ENCODE measurements around the gene PDGFRB. TPM values are rescaled to one million over a fixed set of nuclear protein-coding genes. Genes with fewer than 3 reads are reported as not detected.

The PDGFRB gene
- total RNA-seq, 2 experiments from 2014 or later: 53.3 to 68.9 TPM

DNA sequence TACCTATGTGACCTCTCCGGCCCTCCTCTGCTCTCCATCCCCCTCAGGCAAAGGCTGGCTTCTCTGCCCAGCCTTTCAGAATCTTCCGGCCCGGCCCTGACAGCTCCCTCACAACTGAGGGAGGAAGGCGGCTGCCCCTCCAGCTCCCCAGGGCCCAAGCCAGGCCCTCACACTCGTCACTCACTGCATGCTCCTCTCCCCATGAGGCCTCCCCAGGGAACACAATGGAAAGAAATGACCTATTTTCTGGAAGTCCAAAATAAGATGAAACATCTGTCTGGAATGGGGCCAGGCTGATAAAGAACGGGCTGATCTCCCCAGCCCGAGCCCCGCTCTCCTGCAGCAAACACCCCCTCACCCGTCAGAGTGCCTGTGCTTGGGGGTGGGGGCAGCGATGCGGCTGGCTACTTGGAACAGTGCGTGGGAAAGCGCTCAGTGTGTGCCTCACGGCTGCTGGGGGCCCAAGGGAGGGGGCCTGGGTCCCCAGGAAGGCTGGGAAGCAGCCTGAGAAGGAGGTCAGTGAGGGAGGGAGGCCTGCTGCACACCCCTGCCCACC is 11.3 kb downstream of the PDGFRB start:
- DNase-seq (no peak), ATAC-seq (no peak)
- Mint-ChIP-seq H3K27me3 (no peaks in the 10 kb centered on the region), H3K4me1 (peaks cover 58% of the 10 kb centered on the region), H3K36me3 (peaks cover 22% of the 10 kb centered on the region), H3K4me3 (no peak overlapping the region), H3K27ac (no peak overlapping the region), H3K9me3 (ENCODE audit: low read depth) (no peaks in the 10 kb centered on the region)
- CTCF ChIA-PET: interaction anchor here (1.3 to 2.0 kb wide), 3 partner anchors 10 to 15 kb away, joined by 5 to 6 read pairs (median 6); partner anchors contain the start of gene PDGFRB

DNA sequence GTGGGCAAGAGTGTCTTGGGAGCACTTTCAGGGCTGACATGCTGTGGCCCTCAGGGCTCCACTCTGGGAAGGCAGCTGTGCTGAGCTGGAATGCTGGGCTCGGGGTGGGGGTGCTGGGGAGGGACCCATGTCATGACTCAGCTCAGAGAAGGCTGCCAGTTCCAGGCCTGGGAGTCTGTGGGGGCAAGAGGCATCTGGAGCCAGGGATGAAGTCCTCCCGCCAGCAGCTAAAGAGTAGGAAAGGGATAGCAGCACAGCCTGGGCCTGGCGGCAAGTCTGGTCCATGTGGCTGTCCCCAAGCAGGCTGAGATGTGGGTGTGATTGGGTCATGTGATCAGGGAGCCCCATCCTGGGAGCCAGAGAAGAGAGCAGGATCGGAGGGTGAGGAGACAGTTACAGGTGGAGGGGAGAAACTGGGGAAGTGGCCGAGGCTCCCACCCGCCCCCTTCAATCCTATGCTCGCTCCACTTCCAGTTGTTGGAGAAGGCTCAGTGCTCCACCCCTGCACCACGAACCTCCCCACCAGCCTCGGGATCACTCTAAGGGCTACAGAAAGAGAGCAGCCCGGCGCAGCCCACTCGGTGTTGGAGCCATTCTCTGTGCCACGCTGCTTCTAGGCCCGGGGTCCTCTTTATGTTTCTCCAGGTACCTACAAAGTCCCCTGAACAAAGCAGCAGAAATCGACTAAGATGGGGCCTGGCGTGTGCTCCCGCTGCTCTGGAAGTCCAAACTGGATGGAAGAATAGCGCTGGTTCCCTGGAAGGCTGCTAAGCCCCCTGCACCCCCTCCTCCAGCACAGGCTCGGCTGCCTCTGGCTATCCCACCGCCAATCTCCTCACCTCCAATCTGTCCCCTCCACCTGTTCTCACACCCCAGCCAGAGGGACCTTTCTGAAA is 12.0 kb downstream of the PDGFRB start:
- CTCF ChIA-PET: interaction anchor here (1.1 to 2.0 kb wide), 2 partner anchors 11 to 75 kb away, joined by 3 to 4 read pairs; no protein-coding TSS in a partner anchor
- peaks cover 17% of the 10 kb centered on the region for H3K36me3 Mint-ChIP-seq
- ATAC-seq (no peak), DNase-seq (no peak)
- peaks cover 50% of the 10 kb centered on the region for H3K4me1 Mint-ChIP-seq
- no peaks in the 10 kb centered on the region for H3K27me3 Mint-ChIP-seq
- no peak overlapping the region for H3K4me3 Mint-ChIP-seq
- peak overlapping the region; percentile 12 for H3K27ac Mint-ChIP-seq
- H3K9me3 Mint-ChIP-seq (ENCODE audit: low read depth): no peaks in the 10 kb centered on the region

DNA sequence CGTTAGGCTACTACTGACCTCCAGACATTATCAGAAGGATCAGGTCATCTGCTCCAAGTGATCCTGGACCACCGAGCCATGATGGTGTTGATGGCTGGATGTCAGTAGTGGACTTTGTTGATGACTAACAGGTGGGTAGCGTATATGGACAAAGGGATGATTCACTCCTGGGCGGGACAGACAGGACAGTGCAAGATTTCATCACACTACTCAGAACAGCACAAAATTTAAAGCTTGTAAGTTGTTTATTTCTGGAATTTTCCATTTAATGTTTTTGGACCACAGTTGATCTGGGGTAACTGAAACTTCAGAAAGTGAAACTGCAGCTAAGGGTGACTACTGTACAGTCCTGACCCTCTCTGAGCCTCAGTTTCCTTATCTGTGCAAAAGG is 12.7 kb downstream of the PDGFRB start:
- no peak for DNase-seq
- Mint-ChIP-seq H3K27ac (peak overlapping the region; percentile 12), H3K27me3 (no peaks in the 10 kb centered on the region), H3K4me3 (no peak overlapping the region), H3K4me1 (peaks cover 45% of the 10 kb centered on the region), H3K9me3 (ENCODE audit: low read depth) (no peaks in the 10 kb centered on the region), H3K36me3 (peaks cover 13% of the 10 kb centered on the region)
- ATAC-seq: peak; percentile 5
- CTCF ChIA-PET: interaction anchor here (1.1 to 2.0 kb wide), 2 partner anchors 12 to 76 kb away, joined by 3 to 4 read pairs; no protein-coding TSS in a partner anchor

DNA sequence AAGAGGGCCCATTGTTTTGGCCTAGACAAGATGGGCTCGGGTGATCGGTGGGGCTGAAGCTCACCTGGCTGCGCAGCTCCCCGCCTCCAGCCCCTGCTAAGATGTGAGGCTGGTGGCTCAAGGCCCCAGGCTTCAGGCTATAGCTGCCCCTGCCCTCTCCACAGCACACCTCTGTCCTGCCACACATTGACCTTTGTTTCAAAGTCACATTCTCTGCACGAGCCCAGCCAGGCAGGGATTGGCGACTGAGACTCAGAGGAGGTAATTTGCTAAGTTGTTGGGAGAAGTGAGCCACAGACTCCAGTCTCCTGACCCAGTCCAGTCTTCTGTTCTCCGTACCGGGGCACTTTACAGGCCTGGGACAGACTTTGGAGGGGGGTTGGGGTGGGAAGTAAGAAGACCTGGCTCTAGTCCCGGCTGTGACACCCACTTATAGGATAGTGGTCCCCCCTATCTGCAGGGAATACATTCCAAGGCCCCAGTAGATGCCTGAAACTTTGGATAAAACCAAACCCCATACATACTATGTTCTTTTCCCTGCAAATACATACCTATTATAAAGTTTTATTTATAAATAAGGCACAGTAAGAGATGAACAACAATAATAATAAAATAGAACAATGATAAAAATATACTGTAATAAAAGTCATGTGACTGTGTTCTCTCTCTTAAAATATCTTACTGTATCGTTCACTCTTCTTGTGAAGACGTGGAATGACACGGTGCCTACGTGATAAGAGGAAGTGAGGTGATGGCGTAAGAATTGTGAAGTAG is 13.3 kb downstream of the PDGFRB start:
- Mint-ChIP-seq H3K9me3 (ENCODE audit: low read depth) (no peaks in the 10 kb centered on the region), H3K36me3 (peaks cover 12% of the 10 kb centered on the region), H3K27me3 (no peaks in the 10 kb centered on the region), H3K4me1 (peaks cover 40% of the 10 kb centered on the region), H3K4me3 (no peak overlapping the region), H3K27ac (no peak overlapping the region)
- DNase-seq (no peak), ATAC-seq (no peak)
- CTCF ChIA-PET: interaction anchor here (1.1 to 2.0 kb wide), 2 partner anchors 13 to 76 kb away, joined by 3 to 4 read pairs; no protein-coding TSS in a partner anchor

DNA sequence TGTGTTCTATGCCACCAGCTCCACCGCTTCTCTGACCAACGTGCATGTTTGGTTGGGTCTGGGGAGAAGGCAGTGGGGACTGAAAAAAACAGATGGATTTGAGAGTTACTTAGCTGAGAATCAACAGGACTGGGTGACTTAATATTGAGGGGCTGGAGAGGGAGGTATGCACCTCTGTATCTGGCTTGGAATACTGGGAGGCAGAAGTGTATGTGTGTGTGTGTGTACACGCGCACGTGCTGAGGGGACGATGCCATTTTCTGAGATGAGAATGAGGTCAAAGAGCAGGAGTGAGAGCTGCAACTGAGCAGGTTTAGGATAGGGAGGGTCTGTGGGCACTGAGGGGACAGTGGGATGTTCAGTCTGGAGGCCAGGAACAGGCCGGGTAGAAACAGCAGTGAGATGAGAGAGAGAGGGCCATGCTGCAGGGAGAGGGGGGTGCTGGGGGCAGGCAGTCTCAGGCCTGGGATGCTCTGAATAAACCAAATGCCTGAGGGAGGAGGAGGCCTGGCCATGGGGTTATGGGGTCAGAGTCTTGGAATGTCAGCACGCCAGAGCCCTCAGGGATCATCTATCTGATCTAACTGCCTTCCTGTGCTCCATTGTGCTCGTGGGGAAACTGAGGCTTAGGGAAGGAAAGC is 14.0 kb downstream of the PDGFRB start:
- CTCF ChIA-PET: interaction anchor here (2.0 kb wide), 1 partner anchor 13 kb away, joined by 4 read pairs; no protein-coding TSS in a partner anchor
- H3K9me3 Mint-ChIP-seq (ENCODE audit: low read depth): no peaks in the 10 kb centered on the region

DNA sequence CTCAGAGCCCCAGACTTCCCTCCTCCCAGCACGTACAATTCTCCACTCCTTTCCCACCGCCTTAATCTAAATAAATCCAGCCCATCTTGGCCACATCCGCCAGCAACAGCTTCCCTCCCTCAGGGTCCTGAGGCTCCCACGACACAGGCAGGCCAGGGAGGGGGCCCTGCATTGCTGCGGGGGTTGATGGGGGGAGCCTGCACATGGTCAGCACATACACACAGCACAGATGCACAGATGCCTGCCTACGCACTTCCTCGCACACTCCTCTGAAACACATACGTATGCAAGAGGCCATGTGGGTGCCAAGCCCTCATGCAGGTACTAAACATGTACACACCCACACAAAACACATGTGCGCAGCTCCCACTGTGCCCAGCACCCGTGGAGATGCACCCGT is 14.8 kb downstream of the PDGFRB start:
- DNase-seq (no peak), ATAC-seq (no peak)
- Mint-ChIP-seq H3K4me3 (no peak overlapping the region), H3K9me3 (ENCODE audit: low read depth) (no peaks in the 10 kb centered on the region), H3K36me3 (peaks cover 9% of the 10 kb centered on the region), H3K27ac (no peak overlapping the region), H3K4me1 (peaks cover 36% of the 10 kb centered on the region), H3K27me3 (no peaks in the 10 kb centered on the region)
- CTCF ChIA-PET: interaction anchor here (1.4 kb wide), 1 partner anchor 8 kb away, joined by 5 read pairs; no protein-coding TSS in a partner anchor

More for the DNA sequence above, 14.0 kb downstream of the PDGFRB start:
- Mint-ChIP-seq H3K4me3 (no peak overlapping the region), H3K36me3 (peaks cover 12% of the 10 kb centered on the region), H3K27ac (no peak overlapping the region), H3K4me1 (peaks cover 40% of the 10 kb centered on the region), H3K27me3 (no peaks in the 10 kb centered on the region)
- no peak for ATAC-seq
- DNase-seq: no peak

DNA sequence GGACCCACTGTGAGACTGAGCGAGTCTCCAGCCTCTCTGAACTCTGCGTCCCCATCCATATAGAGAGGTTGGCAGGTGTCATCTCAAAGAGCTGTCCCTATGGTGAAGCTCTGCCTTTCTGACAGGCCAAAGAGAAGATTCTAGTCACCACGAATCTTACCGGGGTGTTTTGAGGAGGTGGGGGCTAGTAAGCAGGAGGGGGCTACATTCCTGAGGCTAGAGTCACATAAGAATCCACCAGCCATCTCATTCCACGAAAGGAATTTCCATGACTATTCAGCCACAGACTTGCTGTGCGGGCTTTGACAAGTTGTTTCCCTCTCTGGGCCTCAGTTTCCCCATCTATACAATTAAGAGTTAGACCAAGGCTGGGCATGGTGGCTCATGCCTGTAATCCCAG is 16.3 kb downstream of the PDGFRB start:
- Mint-ChIP-seq H3K4me3 (no peak overlapping the region), H3K27me3 (no peaks in the 10 kb centered on the region), H3K9me3 (ENCODE audit: low read depth) (no peaks in the 10 kb centered on the region), H3K27ac (no peak overlapping the region), H3K4me1 (peaks cover 26% of the 10 kb centered on the region), H3K36me3 (peaks cover 10% of the 10 kb centered on the region)
- ATAC-seq (no peak), DNase-seq (no peak)
- CTCF ChIA-PET: interaction anchor here (1.0 to 1.4 kb wide), 2 partner anchors 10 to 16 kb away, joined by 3 to 5 read pairs; no protein-coding TSS in a partner anchor

DNA sequence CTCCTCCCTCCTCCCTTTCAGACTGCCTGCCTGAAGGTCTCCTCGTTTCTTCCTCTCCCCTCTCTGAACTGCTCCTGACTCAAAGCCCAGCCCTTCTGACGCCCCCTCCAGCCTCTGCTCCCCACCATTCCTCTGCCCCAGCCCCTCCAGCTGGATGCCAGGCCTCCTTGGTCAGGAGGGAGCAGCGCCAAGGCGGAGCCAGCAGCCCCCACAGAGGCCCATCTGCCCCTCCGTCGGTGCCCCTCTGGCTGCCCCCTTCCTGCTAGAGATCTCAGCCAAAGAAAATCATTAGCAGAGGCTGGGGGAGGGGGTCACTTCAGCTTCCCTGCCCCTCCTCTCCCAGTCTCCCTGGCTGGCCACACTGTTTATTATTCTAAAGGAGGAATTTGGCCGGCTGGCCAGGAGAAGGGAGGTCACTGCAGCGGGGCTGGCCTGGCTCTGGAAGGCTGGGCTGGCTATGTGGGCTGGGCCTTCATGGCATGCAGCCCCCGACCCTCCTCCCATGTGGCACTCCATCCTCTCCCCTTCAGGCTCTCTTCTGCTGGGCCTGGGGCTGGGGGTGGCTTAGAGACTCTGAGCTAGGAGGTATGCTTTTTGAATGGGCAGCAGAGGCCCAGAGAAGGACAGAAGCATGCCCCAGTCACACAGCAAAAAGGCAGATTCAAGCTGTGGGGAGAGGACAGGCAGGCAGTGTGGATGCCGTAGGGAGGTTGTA is 16.9 kb downstream of the PDGFRB start:
- Mint-ChIP-seq H3K27ac (no peak overlapping the region), H3K4me1 (peaks cover 21% of the 10 kb centered on the region), H3K27me3 (no peaks in the 10 kb centered on the region), H3K36me3 (peaks cover 10% of the 10 kb centered on the region), H3K9me3 (ENCODE audit: low read depth) (no peaks in the 10 kb centered on the region), H3K4me3 (no peak overlapping the region)
- CTCF ChIA-PET: interaction anchor here (0.8 kb wide), 1 partner anchor 12 kb away, joined by 3 read pairs; no protein-coding TSS in a partner anchor
- DNase-seq (no peak), ATAC-seq (no peak)

DNA sequence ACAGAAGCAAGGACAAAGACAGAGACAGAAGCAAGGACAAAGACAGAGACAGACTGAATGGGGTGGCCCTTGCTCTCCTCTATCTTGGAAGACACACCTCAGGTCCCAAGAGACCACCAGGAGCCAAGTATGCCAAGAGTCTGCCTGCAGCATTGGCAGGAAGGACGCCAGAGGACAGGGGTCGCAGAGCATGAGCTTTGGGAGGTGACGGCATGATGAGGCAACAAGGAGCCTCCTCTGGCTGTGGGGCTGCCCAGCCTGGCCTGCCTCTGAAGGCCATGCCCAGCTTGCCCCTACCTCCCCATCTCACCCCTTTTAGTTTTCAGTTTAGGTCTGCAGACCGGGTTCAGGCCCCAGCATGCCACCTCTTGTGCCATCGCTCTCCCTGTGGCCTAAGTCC is 17.6 kb downstream of the PDGFRB start:
- H3K4me1 Mint-ChIP-seq: peaks cover 14% of the 10 kb centered on the region
- DNase-seq: no peak
- H3K27me3 Mint-ChIP-seq: no peaks in the 10 kb centered on the region
- peaks cover 9% of the 10 kb centered on the region for H3K36me3 Mint-ChIP-seq
- no peak overlapping the region for H3K27ac Mint-ChIP-seq
- H3K4me3 Mint-ChIP-seq: no peak overlapping the region
- H3K9me3 Mint-ChIP-seq (ENCODE audit: low read depth): no peaks in the 10 kb centered on the region
- CTCF ChIA-PET: interaction anchor here (0.8 kb wide), 1 partner anchor 11 kb away, joined by 3 read pairs; no protein-coding TSS in a partner anchor
- ATAC-seq: no peak

DNA sequence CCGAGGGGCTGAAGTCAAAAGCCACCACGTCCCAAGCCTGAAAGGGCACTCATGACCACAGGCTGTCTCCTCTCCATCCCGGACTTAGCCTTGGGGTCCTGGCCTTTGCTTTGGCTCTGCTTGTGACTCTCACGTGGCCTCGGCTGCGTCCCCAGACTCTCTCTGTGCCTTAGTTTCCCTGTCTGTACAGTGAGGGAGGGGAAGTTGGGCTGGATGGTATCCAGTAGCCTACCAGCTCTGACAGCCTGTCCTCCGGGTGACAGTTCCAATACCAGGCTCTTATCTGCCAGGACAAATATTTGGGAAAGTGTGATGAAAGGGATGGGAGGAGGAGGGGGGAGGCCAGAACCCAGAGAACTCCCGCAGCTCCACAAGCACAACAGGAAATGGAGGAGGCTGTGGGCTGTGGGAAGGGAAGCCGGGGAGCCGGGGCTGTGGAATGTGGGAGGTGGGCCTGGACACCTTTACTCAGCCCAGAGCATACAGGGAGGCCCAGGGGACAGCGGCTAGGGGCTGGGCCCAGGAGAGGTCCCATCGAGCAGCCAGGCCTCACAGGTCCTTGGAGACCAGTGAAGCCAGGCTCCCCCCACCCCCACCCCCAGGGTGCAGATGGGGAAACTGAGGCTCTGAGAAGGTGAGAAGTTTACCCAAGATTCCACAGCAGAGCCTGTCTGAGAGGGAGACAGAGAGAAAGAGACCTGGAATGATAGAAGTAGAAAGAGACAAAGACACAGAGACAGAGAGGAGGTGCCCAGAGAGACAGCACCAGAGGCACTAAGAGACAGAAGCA is 18.3 kb downstream of the PDGFRB start:
- peaks cover 10% of the 10 kb centered on the region for H3K4me1 Mint-ChIP-seq
- CTCF ChIA-PET: interaction anchor here (0.8 to 3.0 kb wide), 4 partner anchors 10 to 289 kb away, joined by 3 to 12 read pairs (median 4); no protein-coding TSS in a partner anchor
- H3K9me3 Mint-ChIP-seq (ENCODE audit: low read depth): no peaks in the 10 kb centered on the region
- DNase-seq: no peak
- H3K4me3 Mint-ChIP-seq: no peak overlapping the region
- H3K36me3 Mint-ChIP-seq: peaks cover 6% of the 10 kb centered on the region
- H3K27ac Mint-ChIP-seq: peak overlapping the region; percentile 33
- no peaks in the 10 kb centered on the region for H3K27me3 Mint-ChIP-seq
- no peak for ATAC-seq

DNA sequence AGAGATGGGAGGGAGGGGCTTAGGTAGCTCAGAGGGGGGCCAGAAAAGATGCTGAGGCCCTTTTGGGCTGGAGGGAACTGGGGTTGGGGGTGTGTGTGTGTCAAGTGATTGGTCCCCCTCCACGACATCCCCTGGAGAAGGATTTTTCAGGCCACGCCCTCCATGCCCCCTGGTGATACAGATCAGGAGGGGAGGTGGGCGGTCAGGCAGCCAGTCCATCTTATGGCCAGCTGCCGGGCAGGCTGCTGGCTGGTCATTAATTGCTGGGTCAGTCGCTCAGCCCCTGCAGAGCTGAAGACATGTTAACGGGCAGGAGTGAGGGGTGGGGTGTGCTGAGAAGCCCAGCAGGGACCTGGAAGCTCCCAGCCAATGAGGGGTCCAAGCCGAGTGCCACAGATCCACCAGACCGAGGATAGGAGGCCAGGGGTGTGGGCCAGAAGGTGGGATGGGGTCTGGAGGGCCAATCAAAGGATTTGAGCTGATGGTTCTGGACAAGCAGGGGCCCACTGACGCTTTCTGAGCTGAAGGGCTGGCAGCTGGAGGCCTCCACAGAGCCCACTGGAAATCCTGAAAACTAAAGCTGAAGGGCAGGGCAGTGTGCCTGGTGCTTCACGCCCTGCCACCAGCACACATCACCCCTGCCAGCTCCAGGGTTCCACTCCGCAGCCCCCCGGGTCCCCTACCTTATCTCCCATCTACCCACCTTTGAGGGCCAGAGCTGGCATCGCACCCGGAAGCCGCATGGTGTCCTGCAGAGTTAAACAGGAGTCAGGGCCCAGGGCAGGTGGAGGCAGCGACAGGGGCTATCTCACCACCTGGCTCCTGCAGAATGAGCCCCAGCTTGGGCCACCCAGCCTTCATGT is 19.1 kb downstream of the PDGFRB start:
- Mint-ChIP-seq H3K9me3 (ENCODE audit: low read depth) (no peaks in the 10 kb centered on the region), H3K36me3 (peaks cover 4% of the 10 kb centered on the region), H3K4me3 (no peak overlapping the region), H3K4me1 (peaks cover 8% of the 10 kb centered on the region), H3K27ac (no peak overlapping the region), H3K27me3 (no peaks in the 10 kb centered on the region)
- CTCF ChIA-PET: interaction anchor here (0.9 to 3.0 kb wide), 5 partner anchors 14 to 289 kb away, joined by 3 to 12 read pairs (median 4); no protein-coding TSS in a partner anchor
- DNase-seq: no peak
- ATAC-seq: no peak
